Measurements from ENCODE around the gene FAM3B. TPM values are rescaled to one million over a fixed set of nuclear protein-coding genes. Genes with fewer than 3 reads are reported as not detected.
A peak's percentile ranks its signal among the peaks of the same experiment; 100 is the strongest.

Gene FAM3B
- total RNA-seq, 1 experiment from 2014 or later, result 59.5 TPM

DNA sequence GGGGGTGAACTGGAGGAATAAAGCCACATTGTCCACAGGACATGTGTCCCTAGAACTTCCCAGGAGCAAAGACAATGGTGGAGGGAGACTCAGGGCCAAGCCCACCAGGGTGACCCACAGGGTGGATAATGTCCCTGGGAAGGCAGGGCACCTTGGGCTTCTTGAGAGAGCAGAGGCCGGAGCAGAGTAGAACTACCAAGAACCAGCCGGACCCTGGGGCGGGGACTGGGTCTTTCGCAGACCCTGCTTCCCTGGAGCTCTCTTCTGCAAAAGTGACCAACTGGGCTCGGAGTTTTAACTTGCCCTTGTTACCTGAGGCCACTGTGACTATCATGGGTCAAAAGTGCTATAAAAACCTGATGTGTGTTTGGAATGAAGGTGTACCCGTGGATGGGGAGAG, 875 bp upstream of the FAM3B start:
- Histone ChIP-seq H3K27me3 (replicated peaks; ENCODE audit: control insufficient read depth, insufficient read depth, low read length) (no peaks in the 10 kb centered on the region), H3K4me1 (peaks cover 29% of the 10 kb centered on the region), H3K36me3 (ENCODE audit: control insufficient read depth, insufficient read depth, low read length) (no peaks in the 10 kb centered on the region), H3K9me3 (no peaks in the 10 kb centered on the region), H3K4me3 (ENCODE audit: low read depth, low read length) (peak overlapping the region; percentile 52)
- DNase-seq, result no peak
- intact Hi-C loops (cut with micrococcal nuclease; ENCODE audit: unreplicated experiment), result no loop called here
- Mint-ChIP-seq H3K9me3 (ENCODE audit: unreplicated experiment) (no peaks in the 10 kb centered on the region), H3K27me3 (ENCODE audit: insufficient read depth, unreplicated experiment) (no peaks in the 10 kb centered on the region), H3K4me1 (ENCODE audit: low read depth, unreplicated experiment) (peaks cover 15% of the 10 kb centered on the region), H3K4me3 (ENCODE audit: unreplicated experiment) (peak overlapping the region; percentile 74), H3K36me3 (ENCODE audit: insufficient read depth, unreplicated experiment) (no peaks in the 10 kb centered on the region), H3K27ac (ENCODE audit: unreplicated experiment) (peak overlapping the region; percentile 57)
- no TSS peak for BruUV-seq (replicated peaks)
- POLR2A ChIA-PET, result no interaction called here
- CTCF ChIA-PET, result no interaction called here
- no peak for TF ChIP-seq CTCF (IDR thresholded peaks at IDR 0.05; ENCODE audit: insufficient read depth in 1 of 2, low read depth in 1 of 2, low read length in 1 of 2, severe bottlenecking in 1 of 2, unreplicated experiment in 1 of 2)

GRCh38 chr21:41317063-41317392, 427 bp downstream of the FAM3B start:
- peaks cover 42% of the 10 kb centered on the region for H3K4me1 ChIP-seq
- BruUV-seq (replicated peaks), result no TSS peak
- Mint-ChIP-seq H3K4me1 (ENCODE audit: low read depth, unreplicated experiment) (peaks cover 25% of the 10 kb centered on the region), H3K4me3 (ENCODE audit: unreplicated experiment) (peak overlapping the region; percentile 74), H3K27ac (ENCODE audit: unreplicated experiment) (peak overlapping the region; percentile 81), H3K36me3 (ENCODE audit: insufficient read depth, unreplicated experiment) (peaks cover 2% of the 10 kb centered on the region), H3K27me3 (ENCODE audit: insufficient read depth, unreplicated experiment) (no peaks in the 10 kb centered on the region), H3K9me3 (ENCODE audit: unreplicated experiment) (no peaks in the 10 kb centered on the region)
- no peak for TF ChIP-seq CTCF (IDR thresholded peaks at IDR 0.05; ENCODE audit: insufficient read depth in 1 of 2, low read depth in 1 of 2, low read length in 1 of 2, severe bottlenecking in 1 of 2, unreplicated experiment in 1 of 2)
- H3K36me3 ChIP-seq (ENCODE audit: control insufficient read depth, insufficient read depth, low read length), result no peaks in the 10 kb centered on the region
- ChIA-PET CTCF (no interaction called here), POLR2A (interaction anchor here (0.6 kb wide), 1 partner anchor 129 kb away, joined by 5 read pairs; no protein-coding TSS in a partner anchor)
- H3K9me3 ChIP-seq, result no peaks in the 10 kb centered on the region
- peak overlapping the region; percentile 52 for H3K4me3 ChIP-seq (ENCODE audit: low read depth, low read length)
- H3K27me3 ChIP-seq (replicated peaks; ENCODE audit: control insufficient read depth, insufficient read depth, low read length), result no peaks in the 10 kb centered on the region
- DNase-seq, result no peak
- intact Hi-C loops (cut with micrococcal nuclease; ENCODE audit: unreplicated experiment), result no loop called here

- no peak for DNase-seq
- Histone ChIP-seq H3K4me3 (ENCODE audit: low read depth, low read length) (no peak overlapping the region), H3K27me3 (replicated peaks; ENCODE audit: control insufficient read depth, insufficient read depth, low read length) (no peaks in the 10 kb centered on the region), H3K9me3 (no peaks in the 10 kb centered on the region), H3K36me3 (ENCODE audit: control insufficient read depth, insufficient read depth, low read length) (no peaks in the 10 kb centered on the region), H3K4me1 (peaks cover 43% of the 10 kb centered on the region)
- H3K27ac Mint-ChIP-seq (ENCODE audit: unreplicated experiment), result peak overlapping the region; percentile 81
- intact Hi-C loops (cut with micrococcal nuclease; ENCODE audit: unreplicated experiment), result no loop called here
- no peaks in the 10 kb centered on the region for H3K27me3 Mint-ChIP-seq (ENCODE audit: insufficient read depth, unreplicated experiment)
- no peak for TF ChIP-seq CTCF (IDR thresholded peaks at IDR 0.05; ENCODE audit: insufficient read depth in 1 of 2, low read depth in 1 of 2, low read length in 1 of 2, severe bottlenecking in 1 of 2, unreplicated experiment in 1 of 2)
- H3K4me3 Mint-ChIP-seq (ENCODE audit: unreplicated experiment), result peak overlapping the region; percentile 74
- H3K36me3 Mint-ChIP-seq (ENCODE audit: insufficient read depth, unreplicated experiment), result peaks cover 7% of the 10 kb centered on the region
- no TSS peak for BruUV-seq (replicated peaks)
- no peaks in the 10 kb centered on the region for H3K9me3 Mint-ChIP-seq (ENCODE audit: unreplicated experiment)
- POLR2A ChIA-PET, result no interaction called here
- H3K4me1 Mint-ChIP-seq (ENCODE audit: low read depth, unreplicated experiment), result peaks cover 26% of the 10 kb centered on the region
- CTCF ChIA-PET, result no interaction called here
Measured at GRCh38 chr21:41317458-41317857, 857 bp downstream of the FAM3B start.

All from Caco-2 (cell line).